Measurements from ENCODE around the gene SLC35A5. TPM values are rescaled to one million over a fixed set of nuclear protein-coding genes. Genes with fewer than 3 reads are reported as not detected.
A peak's percentile ranks its signal among the peaks of the same experiment; 100 is the strongest.
"Not testable (repeated sequence)": the region's sequence is repeated elsewhere in the genome, so short reads cannot be mapped to it uniquely, and the experiment has no call there.

Gene SLC35A5, protein sequence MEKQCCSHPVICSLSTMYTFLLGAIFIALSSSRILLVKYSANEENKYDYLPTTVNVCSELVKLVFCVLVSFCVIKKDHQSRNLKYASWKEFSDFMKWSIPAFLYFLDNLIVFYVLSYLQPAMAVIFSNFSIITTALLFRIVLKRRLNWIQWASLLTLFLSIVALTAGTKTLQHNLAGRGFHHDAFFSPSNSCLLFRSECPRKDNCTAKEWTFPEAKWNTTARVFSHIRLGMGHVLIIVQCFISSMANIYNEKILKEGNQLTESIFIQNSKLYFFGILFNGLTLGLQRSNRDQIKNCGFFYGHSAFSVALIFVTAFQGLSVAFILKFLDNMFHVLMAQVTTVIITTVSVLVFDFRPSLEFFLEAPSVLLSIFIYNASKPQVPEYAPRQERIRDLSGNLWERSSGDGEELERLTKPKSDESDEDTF
- 10 to 100 TPM in 2 of 3 donors, 1 to 10 TPM in 1; 6.5 to 13.0 (median 12.0) TPM for polyA plus RNA-seq

DNA sequence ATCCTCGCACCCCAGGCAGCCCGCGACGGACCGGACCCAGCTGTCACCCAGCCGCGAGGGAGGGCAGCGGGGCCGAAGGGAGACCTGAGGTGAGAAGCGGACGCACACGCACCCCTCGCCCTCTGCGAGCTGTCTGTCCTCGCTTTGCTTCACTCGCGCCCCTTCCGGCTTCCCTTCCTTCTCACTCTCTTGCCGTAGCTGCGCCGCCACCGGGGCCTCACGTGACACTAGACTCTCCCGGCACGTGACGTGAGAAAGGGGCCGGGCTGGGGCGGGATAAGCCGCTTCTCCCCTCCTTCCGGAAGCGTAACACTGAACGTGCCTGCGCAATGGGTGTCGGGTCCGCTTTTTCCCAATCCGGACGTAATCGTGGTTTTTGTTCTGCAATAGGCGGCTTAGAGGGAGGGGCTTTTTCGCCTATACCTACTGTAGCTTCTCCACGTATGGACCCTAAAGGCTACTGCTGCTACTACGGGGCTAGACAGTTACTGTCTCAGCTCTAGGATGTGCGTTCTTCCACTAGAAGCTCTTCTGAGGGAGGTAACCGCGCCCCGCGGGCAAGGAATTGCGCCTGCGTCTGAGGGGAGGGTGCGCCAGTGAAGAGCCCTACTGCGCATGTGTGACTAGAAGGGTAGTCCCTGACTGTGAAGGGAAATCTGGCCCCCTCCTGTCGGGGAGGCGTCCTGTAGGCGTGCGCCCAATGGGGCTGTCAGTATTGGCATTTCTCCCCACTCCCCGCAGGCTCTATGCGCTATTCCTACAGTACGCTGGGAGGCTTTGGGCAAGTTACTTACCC, at the start of gene SLC35A5, which contains the start of gene ATG3:
Gene SLC35A5 (plus strand): TSS at position 312 of the 796 bp plus-strand sequence. CDS start 1,359 bp downstream, outside the sequence.
Gene ATG3 (minus strand): TSS at position 229 of the 796 bp plus-strand sequence. CDS start 434 bp downstream, outside the sequence.
- H3K27ac ChIP-seq (ENCODE audit: low read depth, low read length), result peak within 1 kb of the TSS; percentile 93
- 0 to 1% (median 0%) methylated on average over 53 to 58 of the region's 58 CpGs for WGBS, 3 donors

DNA sequence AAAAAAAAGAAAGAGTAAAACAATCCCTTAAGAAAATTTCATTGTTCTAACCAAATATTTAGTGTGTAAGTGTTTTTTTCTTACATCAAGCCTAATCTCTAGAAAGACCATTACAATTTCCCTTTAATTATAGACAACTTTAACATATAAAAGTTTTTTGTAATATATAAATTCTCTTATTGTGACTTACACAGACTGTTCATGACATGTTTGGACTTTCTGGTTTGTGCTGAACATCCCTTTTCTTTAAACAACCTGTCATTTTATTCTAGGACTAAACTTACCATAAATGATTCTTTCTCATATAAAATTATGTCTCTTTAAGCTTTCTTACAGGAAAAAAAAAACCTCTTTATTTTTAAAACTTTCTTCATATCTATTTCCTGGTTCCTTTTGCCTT, 49.5 kb upstream of the SLC35A5 start:
- no peak overlapping the region for H3K27ac ChIP-seq (ENCODE audit: low read depth, low read length)

DNA sequence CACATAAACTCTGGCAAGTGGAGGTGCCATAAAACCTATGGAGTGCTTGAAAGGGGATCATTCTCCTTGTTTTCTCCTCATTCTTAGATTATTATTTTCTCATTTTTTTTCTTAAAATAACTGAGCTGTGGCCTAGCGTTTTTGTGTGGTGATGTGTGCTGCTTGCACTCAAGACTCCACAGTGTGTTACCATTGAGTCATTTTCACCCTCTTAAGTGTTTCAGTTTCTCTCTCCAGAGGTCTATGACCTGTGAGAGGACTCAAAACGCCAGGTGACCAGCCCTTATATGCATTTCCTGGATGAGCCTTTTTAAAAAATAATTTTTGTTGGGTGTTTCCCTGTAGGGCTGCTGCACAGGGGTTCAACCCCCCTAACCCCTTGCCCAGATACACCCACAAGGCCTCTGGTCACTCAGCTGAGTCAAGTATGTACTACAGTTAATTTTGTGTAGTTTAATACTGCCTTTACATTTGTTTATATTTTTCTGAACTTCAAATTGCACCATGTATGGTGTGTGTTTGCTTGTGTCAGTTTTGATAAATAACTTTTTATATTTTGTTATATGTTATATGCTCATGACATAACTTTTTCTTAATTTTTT, 47.2 kb upstream of the SLC35A5 start:
- WGBS, 3 donors, result 45 to 84% (median 69%) methylated on average over 2 of the region's 2 CpGs
- H3K27ac ChIP-seq (ENCODE audit: low read depth, low read length), result no peak overlapping the region

DNA sequence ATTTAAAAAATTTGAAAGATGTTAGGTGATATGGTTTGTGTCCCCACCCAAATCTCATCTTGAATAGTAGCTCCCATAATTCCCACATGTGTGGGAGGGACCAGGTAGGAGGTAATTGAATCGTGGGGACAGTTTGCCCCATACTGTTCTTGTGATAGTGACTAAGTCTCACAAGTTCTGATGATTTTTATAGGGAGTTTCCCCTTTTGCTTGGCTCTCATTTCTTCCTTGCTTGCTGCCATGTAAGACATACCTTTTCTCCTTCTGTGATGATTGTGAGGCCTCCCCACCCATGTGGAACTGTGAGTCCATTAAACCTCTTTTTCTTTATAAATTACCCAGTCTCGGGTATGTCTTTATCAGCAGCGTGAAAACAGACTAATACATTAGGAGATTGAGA, 42.9 kb upstream of the SLC35A5 start:
- 49 to 64% (median 55%) methylated on average over 3 of the region's 3 CpGs for WGBS, 3 donors
- not testable (repeated sequence) for H3K27ac ChIP-seq (ENCODE audit: low read depth, low read length)

DNA sequence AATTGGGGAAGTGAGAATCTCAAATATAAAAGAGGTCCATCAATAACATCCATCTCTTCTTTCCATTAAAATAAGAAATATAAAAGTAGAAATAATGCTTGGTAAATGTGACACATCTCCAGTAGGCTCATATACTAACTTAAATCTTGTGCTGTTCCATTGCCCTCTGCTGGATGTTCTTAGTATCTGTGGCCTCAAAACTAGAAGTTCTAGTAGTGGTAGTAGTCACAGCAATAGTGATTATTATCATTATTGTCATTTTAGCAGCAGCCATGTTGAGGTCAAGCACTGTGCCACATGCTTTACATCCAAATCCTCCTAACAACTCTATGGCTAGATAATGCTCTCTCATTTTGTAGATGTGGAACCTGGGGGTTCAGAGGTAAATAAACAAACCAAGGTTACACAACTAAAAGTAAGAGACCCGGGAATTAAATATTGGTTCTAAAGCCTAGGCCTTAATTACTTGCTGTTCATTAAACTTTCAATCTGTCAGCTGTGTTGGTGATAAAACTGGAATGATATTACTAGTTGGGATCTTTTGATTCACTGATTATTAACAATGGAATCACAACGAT, 42.3 kb upstream of the SLC35A5 start:
- 63 to 83% (median 73%) methylated on average over 2 of the region's 2 CpGs for WGBS, 3 donors
- H3K27ac ChIP-seq (ENCODE audit: low read depth, low read length), result no peak overlapping the region

DNA sequence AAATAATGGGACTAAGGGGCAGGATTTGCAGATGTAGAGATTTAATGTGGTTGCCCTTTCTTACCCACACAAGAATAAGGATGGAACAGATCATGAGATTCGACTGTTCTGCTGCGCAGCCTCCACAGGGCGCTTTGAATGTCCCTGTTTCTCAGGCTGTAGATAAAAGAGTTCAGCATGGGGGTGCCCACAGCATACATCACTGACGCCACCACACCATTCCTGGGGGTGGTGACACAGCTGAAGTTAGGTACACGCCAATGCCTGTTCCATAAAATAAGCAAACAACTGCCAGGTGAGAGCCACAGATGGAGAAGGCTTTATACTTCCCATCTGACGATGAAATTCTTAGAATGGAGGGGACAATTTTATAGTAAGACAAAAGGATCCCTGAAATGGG, 37.7 kb upstream of the SLC35A5 start:
- not testable (repeated sequence) for H3K27ac ChIP-seq (ENCODE audit: low read depth, low read length)
- WGBS, 3 donors, result 83 to 96% (median 91%) methylated on average over 6 of the region's 6 CpGs

DNA sequence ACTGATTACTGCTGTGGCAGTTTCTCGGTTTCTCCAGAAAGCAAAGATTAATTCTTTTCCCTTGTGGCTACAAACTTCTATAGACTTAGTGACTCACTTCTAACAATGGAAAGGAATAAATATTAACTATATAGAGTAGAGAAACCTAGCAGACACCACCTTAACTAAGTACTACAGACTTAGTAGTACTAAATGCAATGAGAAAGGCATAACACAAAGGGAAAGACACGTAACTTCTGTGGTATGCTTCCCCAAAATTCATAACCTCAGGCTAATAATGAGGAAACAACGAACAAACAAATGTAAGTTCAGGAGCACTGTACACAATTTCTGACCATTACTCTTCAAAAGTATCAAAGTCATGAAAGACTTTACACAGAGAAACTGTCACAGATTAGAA, 31.3 kb upstream of the SLC35A5 start:
- no peak overlapping the region for H3K27ac ChIP-seq (ENCODE audit: low read depth, low read length)
- 84 to 90% (median 86%) methylated on average over 3 of the region's 3 CpGs for WGBS, 3 donors

DNA sequence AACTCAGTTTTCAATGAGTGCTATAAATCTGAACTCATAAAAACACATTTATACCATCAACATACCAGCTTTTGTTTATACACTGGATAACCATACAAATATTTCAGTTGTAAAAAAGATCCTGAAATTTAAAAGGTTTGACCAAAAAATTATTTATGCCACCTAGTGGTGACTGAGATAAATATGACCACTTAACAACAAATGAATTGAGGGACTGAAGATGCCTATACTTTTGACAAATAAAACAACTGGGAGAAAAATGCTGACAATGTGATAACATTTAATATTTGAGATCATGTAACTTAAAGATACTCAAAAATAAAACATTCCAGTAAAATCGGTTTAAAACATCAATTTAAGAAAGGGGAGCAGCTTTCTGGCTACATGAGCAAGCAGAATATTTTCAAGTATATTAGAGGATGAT, 30.5 kb upstream of the SLC35A5 start:
- H3K27ac ChIP-seq (ENCODE audit: low read depth, low read length), result no peak overlapping the region
- 5 to 13% (median 11%) methylated on average over 1 of the region's 1 CpG for WGBS, 3 donors

DNA sequence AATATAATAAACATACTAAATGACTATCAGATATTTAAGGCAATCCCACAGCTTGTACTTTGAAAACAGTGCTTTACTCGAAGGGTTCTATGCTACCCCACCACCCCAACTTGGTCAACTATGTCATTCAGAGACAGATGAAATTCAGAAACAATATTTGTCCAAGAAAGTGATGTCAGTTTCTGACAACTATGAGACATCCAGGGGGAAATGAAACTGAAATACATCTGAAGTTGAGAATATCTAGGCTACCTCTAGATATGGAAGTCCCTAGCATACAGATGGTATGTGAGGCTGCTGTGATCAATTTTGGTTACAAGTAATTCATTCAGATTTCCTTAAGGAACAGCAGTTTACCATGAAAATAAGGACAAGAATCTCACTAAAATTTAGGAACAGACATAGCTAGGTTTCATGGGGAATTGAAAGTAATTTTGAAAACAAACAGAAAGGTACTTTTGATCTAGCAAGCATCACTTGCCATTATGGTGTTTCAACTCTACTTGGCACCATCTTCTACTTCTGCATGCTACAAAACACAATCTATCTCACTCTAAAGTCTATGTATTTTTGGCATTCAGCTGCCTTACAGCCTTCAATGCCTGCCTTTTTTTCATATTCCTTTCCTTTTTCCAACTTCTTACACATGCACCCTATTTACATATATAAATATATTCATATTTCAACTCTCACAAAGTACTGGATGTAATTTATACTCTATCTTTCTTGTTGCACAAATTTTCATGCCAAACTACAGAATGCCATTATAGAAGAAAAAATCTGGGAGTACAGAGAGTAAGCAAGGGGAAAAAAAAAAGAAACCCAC, 21.8 kb upstream of the SLC35A5 start:
- 95 to 100% (median 95%) methylated on average over 1 of the region's 1 CpG for WGBS, 3 donors
- no peak overlapping the region for H3K27ac ChIP-seq (ENCODE audit: low read depth, low read length)

DNA sequence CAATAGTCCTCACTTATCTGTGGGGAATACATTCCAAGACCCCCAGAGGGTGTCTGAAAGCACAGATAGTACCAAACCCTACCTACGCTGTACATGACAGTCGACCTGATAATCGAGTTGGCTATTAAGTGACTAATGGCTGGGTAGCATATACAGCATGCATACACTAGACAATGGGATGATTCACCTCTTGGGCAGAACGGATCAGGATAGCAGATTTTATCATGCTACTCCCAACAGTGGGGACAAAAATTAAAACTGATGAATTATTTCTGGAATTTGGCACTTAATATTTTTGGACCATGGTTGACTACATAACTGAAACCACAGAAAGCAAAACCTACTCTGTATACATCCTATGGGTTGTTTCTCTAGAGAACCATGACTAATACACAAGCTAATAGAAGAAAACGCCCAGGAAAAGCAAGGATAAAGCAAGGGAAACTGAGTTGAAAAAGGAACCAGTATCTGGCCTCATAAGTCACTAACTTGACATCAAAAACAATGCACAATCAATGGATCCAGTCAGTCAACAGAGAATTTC, 15.6 kb upstream of the SLC35A5 start:
- H3K27ac ChIP-seq (ENCODE audit: low read depth, low read length), result no peak overlapping the region
- 89 to 93% (median 93%) methylated on average over 5 of the region's 5 CpGs for WGBS, 3 donors

DNA sequence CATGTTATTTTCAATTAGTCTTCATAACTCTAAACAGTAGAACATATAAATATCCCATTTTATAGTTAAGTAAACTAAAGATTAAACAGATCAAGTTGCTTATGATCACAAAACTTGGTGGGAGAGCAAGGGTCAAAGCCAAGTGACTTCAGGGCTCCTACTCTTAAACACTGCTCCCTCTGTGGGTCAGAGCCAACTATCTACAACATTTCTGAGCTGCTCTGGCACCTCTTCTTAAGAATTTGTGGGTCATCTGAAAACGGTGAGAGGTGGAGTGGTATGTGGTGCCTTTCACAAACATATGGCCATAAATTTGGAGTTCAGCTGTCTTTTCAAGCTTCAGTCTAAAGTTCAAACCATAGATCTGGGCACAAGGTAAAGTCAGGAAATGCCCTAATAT, 11.0 kb upstream of the SLC35A5 start:
- WGBS, 3 donors, result 9 to 58% (median 41%) methylated on average over 1 of the region's 1 CpG
- no peak overlapping the region for H3K27ac ChIP-seq (ENCODE audit: low read depth, low read length)

DNA sequence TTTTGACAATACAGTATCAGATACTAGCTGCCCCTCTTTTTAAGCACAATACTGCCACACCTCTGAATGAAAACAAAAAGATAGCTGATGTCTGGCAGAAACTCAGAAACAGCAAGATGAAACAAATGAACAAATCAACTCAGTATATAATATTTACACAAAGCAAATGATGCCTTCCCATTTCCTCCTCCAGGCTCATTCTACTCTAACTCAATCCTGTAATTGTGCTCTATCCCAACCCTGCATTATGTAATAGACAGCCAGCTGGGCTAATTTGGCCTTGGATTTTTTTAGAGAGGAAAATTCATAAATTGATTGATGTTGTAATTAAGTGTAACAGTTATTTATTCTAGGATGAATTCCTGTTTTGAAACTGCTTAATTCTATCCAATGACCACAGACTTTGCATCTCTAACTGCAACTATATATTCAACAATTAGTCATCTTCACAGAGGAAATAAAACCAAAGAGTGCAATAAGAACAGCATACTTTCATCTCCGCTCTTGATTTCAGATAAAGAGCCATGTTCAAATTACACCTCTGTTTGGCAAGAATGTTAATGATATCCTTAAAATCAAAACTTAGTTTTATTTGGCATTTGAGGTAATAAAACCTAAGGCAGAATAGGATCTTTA, 6.2 kb upstream of the SLC35A5 start:
- 54 to 86% (median 57%) methylated on average over 1 of the region's 1 CpG for WGBS, 3 donors
- H3K27ac ChIP-seq (ENCODE audit: low read depth, low read length), result no peak overlapping the region

DNA sequence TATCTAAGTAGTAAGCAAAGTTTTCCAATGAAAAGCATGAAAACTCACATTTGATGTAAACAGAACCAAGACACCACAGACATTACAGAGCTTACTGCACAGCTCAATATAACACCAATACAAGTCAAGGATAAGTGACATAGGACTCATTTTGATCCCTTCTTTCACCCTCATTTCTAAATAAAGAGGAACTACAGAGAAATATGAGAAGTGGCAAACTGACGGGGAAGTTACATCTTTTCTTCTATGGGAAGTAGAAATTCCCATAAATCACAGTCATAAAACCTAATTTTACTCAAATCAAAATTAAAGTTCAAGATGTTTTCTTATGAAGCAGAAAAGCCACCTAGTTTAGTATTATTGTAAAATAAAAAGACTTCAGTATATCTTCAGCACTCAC, 3.9 kb upstream of the SLC35A5 start:
- 53 to 89% (median 59%) methylated on average over 1 of the region's 1 CpG for WGBS, 3 donors
- no peak overlapping the region for H3K27ac ChIP-seq (ENCODE audit: low read depth, low read length)

DNA sequence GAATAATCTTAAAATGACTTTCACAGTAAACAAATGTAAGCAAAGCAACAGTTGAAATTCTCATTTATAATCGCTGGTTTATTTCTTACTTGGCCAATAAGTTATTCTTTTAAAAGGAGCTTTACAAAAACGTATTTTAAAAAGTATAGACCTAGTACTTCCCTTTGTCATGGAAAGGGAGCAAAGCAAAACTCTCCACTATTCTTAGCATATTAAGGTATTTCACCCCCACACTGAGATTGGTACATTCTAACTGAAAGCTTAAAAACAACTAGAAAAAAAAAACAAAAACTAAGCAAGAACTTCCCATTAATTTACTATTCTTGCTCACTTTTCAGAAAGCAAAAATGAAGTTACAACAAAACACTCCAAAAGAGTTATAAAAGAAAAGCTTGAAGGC, 1.5 kb upstream of the SLC35A5 start:
- WGBS, 3 donors, result 10 to 24% (median 18%) methylated on average over 2 of the region's 2 CpGs
- no peak overlapping the region for H3K27ac ChIP-seq (ENCODE audit: low read depth, low read length)

DNA sequence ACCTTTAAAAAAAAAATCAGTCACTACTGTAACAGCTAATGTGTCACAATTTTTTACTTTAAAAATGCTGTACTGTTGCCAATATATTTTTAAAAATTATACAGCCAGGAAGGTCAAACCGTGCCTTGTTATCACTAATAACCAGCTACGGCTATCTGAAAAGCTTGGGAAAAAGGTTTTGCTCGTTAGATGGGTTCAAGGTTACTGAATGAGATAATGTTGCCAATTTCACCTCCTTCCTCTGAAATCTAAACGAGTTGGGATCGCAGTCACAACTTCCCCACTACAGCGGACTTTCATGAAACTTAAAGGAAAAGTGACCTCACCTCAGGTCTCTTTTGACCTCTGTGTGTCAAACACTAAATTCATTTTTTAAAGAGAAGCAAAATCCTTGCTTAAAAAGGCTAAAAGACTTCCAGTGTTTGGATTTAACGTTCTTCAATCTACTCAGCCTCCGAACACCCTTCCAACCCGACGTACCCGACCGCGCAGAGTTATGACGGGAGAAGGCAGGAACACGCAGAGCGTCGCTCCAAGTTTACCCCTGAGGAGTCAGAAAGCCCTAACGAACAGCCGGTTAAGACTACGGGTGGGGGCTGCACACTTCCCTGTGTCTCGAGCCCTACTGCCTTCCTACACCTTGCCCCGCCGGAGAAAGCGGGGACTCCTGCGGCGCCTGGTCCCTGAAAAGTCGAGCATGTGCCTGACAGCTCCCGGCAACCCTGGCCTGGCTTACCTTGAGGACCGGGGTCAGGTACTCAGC, 943 bp upstream of the SLC35A5 start:
- H3K27ac ChIP-seq (ENCODE audit: low read depth, low read length), result peak overlapping the region; percentile 93
- 0 to 1% (median 0%) methylated on average over 29 of the region's 29 CpGs for WGBS, 3 donors

DNA sequence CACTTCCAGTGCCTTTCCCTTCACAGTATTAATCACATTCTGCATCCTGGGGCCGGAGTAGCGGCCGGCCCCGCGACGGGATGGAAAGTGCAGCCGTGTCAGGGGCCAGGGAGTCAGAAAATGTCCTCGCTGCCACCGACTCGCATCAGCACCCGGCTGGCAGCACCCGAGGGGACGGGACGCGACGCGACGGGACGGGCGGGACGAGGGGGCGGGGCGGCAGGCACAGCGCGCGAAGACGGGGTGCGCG, 436 bp upstream of the SLC35A5 start:
- WGBS, 3 donors, result 0 to 1% (median 0%) methylated on average over 29 of the region's 29 CpGs
- peak overlapping the region; percentile 93 for H3K27ac ChIP-seq (ENCODE audit: low read depth, low read length)
